K562 (cell line): ENCODE measurements around the gene FBXO36. TPM values are rescaled to one million over a fixed set of nuclear protein-coding genes. Genes with fewer than 3 reads are reported as not detected.
A peak's percentile ranks its signal among the peaks of the same experiment; 100 is the strongest.

Experiments
- ATF3 ChIP-seq, 2 experiments: fragments of 450-650 bp in 1 of 2; sonication (generic) in 1 of 2; formaldehyde crosslinking in 1 of 2; IDR thresholded peaks in 1 of 2; conservative IDR thresholded peaks in 1 of 2; 2 replicates each; pipeline versions ENCODE4 v1.6.1 to v1.8.1; 2016 to 2023; ENCODE audit warnings: mild to moderate bottlenecking in 2 of 2, moderate library complexity in 2 of 2, inconsistent platforms in 1 of 2, missing genetic modification reagents in 1 of 2
- CREB1 ChIP-seq, 2 experiments: sonication (generic) in 1 of 2; formaldehyde crosslinking in 1 of 2; IDR thresholded peaks; 2 replicates each; pipeline versions ENCODE4 v1.6.1 to v1.8.0; 2012 to 2022; ENCODE audit warnings: inconsistent platforms in 1 of 2, mild to moderate bottlenecking in 1 of 2, missing genetic modification reagents in 1 of 2, moderate library complexity in 1 of 2
- NFIC ChIP-seq: fragments of 450-650 bp; IDR thresholded peaks from 2 replicates; pipeline ENCODE4 v1.6.1; 2017; ENCODE audit warnings: mild to moderate bottlenecking, inconsistent platforms
- PPARD ChIP-seq: fragments of 250-450 bp; sonication (Bioruptor Pico); IDR thresholded peaks from 2 replicates; pipeline ENCODE4 v1.8.0; 2022; ENCODE audit warnings: inconsistent platforms, mild to moderate bottlenecking, moderate library complexity
- ZNF398 ChIP-seq: fragments of 250-450 bp; sonication (Bioruptor Pico); IDR thresholded peaks from 2 replicates; pipeline ENCODE4 v1.8.0; 2021; ENCODE audit warnings: moderate library complexity, mild to moderate bottlenecking, inconsistent platforms
- ZNF507 ChIP-seq: conservative IDR thresholded peaks from 2 replicates; pipeline ENCODE4 v1.6.1; 2017; ENCODE audit warnings: missing genetic modification characterization, missing compliant biosample characterization
- ZNF764 ChIP-seq: fragments of 250-450 bp; sonication (Bioruptor Pico); IDR thresholded peaks from 2 replicates; pipeline ENCODE4 v1.4.0; 2020; ENCODE audit warnings: low read depth, mild to moderate bottlenecking, moderate library complexity
- polyA plus RNA-seq, 8 experiments: library from polyadenylated mRNA; depleted of rRNA in 4 of 8; stranded (reverse) in 5 of 8; unstranded in 3 of 8; fragments of >200 nt; fragmentation: Nextera tagmentation in 2 of 8; fragmentation: Illumina TruSeq in 1 of 8; extraction: Ambion mirVana in 2 of 8; extraction: Trizol in 1 of 8; gene quantifications; 2 replicates each; pipeline versions ENCODE4 v1.2.1 to v1.2.3, GENCODE V29; 2011 to 2014; ENCODE audit warnings: inconsistent platforms in 1 of 8, missing spikeins in 1 of 8
- total RNA-seq, 7 experiments: library from RNA; depleted of rRNA in 6 of 7; stranded (reverse); fragments of >200 nt in 6 of 7; fragmentation: Illumina TruSeq in 2 of 7; extraction: Trizol in 2 of 7; gene quantifications; 2 replicates each; pipeline versions ENCODE4 v1.2.1 to v1.2.3, GENCODE V29; 2011 to 2021; ENCODE audit warnings: low replicate concordance in 1 of 7
- TF ChIP-seq, protein P1 (sequence below): sonication (generic); formaldehyde crosslinking; IDR thresholded peaks from 2 replicates; pipeline ENCODE4 v1.8.1; 2023; ENCODE audit warnings: mild to moderate bottlenecking, missing genetic modification reagents

The FBXO36 gene
- total and polyA plus RNA-seq, 9 of the 15 experiments (the other 6 are each of a cell fraction or from before 2014, with no cell fraction given), result 0.40 to 0.91 (median 0.58) TPM

- TF ChIP-seq ATF3 (IDR thresholded peaks at IDR 0.05) (peak; percentile 64), ATF3 (CRISPR knock-in tag; conservative IDR thresholded peaks at IDR 0.05) (no peak), ZNF507 (tag) (no peak), CREB1 (IDR thresholded peaks at IDR 0.05) (no peak), CREB1 (CRISPR knock-in tag; IDR thresholded peaks at IDR 0.05) (no peak), ZNF764 (CRISPR knock-in tag) (no peak), NFIC (0 out of 2 replicates have a peak, but pooled peaks have one; percentile 18), PPARD (CRISPR knock-in tag) (no peak), ZNF398 (CRISPR knock-in tag) (no peak)
- TF ChIP-seq, protein P1, sequence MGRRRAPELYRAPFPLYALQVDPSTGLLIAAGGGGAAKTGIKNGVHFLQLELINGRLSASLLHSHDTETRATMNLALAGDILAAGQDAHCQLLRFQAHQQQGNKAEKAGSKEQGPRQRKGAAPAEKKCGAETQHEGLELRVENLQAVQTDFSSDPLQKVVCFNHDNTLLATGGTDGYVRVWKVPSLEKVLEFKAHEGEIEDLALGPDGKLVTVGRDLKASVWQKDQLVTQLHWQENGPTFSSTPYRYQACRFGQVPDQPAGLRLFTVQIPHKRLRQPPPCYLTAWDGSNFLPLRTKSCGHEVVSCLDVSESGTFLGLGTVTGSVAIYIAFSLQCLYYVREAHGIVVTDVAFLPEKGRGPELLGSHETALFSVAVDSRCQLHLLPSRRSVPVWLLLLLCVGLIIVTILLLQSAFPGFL (CRISPR knock-in tag), result no peak
Observed at GRCh38 chr2:229901819-229902218, 20.5 kb upstream of the FBXO36 start (continued).
